ENCODE results near the gene TSPAN32.

- TF ChIP-seq ZBTB7A (IDR thresholded peaks at IDR 0.05; ENCODE audit: low read depth) (no peak), MAX (IDR thresholded peaks at IDR 0.05) (no peak), USF1 (IDR thresholded peaks at IDR 0.05) (no peak), CREB1 (IDR thresholded peaks at IDR 0.05; ENCODE audit: low read depth) (no peak), CEBPB (IDR thresholded peaks at IDR 0.05) (no peak), REST (IDR thresholded peaks at IDR 0.05; ENCODE audit: low read depth) (no peak), RAD21 (IDR thresholded peaks at IDR 0.05; ENCODE audit: low read depth) (no peak), NFIC (IDR thresholded peaks at IDR 0.05) (no peak), EP300 (IDR thresholded peaks at IDR 0.05; ENCODE audit: borderline replicate concordance) (no peak), FOXM1 (IDR thresholded peaks at IDR 0.05; ENCODE audit: borderline replicate concordance, low read depth) (no peak)
Observed at GRCh38 chr11:2320568-2321310, 18.9 kb downstream of the TSPAN32 start.

Data from Ishikawa (cell line).